Cardiac fibroblast (primary cell): ENCODE measurements around the gene FIGNL1.

Experiments used
- DNase-seq, 2 donors: peaks; one replicate each; pipeline versions ENCODE4 v3.0.0 to v3.0.0-alpha.2; 2010; ENCODE audit warnings: low read depth in 2 of 2
- H3K4me3 ChIP-seq, 2 donors: replicated peaks in 1 of 2; 1 replicate in 1 of 2; 2 replicates in 1 of 2; pipeline ENCODE4 v1.5.1; 2011; ENCODE audit warnings: low read depth in 2 of 2, low read length in 2 of 2, mild to moderate bottlenecking in 2 of 2, moderate library complexity in 1 of 2
- TF ChIP-seq, protein P1 (sequence below): IDR thresholded peaks from one replicate; pipeline ENCODE4 v1.5.1; 2011; ENCODE audit warnings: low read depth, mild to moderate bottlenecking, low read length, inconsistent platforms

The FIGNL1 gene

DNA sequence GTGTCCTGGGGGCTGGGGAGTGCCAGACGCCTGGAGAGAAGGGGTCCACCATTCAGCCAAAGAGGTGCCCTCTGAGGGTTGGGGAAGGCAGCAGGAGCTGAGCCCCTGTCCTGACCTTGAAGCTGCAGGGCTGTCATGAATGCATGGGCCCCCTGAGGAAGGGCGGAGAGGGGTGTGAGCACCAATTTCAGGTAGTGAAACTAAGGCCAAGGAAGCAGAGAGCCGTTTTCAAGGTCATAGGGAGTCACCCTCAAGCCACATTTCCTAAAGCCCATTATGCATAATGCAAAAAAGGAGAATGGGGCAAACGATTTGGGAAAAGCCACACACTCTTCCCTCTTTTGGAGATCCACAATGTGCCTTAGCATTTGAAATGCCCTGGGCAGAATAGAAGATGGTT lies 37.2 kb downstream of the FIGNL1 start:
- DNase-seq: no peak
- TF ChIP-seq, protein P1, sequence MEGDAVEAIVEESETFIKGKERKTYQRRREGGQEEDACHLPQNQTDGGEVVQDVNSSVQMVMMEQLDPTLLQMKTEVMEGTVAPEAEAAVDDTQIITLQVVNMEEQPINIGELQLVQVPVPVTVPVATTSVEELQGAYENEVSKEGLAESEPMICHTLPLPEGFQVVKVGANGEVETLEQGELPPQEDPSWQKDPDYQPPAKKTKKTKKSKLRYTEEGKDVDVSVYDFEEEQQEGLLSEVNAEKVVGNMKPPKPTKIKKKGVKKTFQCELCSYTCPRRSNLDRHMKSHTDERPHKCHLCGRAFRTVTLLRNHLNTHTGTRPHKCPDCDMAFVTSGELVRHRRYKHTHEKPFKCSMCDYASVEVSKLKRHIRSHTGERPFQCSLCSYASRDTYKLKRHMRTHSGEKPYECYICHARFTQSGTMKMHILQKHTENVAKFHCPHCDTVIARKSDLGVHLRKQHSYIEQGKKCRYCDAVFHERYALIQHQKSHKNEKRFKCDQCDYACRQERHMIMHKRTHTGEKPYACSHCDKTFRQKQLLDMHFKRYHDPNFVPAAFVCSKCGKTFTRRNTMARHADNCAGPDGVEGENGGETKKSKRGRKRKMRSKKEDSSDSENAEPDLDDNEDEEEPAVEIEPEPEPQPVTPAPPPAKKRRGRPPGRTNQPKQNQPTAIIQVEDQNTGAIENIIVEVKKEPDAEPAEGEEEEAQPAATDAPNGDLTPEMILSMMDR: no peak
- no peak overlapping the region for H3K4me3 ChIP-seq

DNA sequence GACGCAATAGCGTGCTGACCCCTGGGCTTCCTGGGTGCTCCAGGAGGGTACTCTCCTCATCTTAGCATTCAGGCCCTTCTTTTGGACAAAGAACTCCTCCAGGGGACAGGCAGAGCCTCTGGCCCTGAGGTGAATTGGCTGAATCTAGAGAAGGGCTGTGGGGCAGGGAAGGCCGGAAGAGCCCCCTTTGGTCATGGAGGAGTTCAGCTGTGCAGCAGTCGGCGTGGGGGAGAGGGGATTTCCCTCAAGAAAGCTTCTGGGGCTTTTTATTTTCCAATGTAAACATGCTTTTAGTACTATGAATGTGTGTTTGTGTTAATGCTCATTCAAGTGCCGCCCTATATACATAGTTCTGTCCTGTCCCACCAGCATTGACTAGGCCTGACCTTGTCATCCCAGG lies 38.8 kb downstream of the FIGNL1 start:
- DNase-seq: no peak
- H3K4me3 ChIP-seq: no peak overlapping the region
- TF ChIP-seq, protein P1: no peak

DNA sequence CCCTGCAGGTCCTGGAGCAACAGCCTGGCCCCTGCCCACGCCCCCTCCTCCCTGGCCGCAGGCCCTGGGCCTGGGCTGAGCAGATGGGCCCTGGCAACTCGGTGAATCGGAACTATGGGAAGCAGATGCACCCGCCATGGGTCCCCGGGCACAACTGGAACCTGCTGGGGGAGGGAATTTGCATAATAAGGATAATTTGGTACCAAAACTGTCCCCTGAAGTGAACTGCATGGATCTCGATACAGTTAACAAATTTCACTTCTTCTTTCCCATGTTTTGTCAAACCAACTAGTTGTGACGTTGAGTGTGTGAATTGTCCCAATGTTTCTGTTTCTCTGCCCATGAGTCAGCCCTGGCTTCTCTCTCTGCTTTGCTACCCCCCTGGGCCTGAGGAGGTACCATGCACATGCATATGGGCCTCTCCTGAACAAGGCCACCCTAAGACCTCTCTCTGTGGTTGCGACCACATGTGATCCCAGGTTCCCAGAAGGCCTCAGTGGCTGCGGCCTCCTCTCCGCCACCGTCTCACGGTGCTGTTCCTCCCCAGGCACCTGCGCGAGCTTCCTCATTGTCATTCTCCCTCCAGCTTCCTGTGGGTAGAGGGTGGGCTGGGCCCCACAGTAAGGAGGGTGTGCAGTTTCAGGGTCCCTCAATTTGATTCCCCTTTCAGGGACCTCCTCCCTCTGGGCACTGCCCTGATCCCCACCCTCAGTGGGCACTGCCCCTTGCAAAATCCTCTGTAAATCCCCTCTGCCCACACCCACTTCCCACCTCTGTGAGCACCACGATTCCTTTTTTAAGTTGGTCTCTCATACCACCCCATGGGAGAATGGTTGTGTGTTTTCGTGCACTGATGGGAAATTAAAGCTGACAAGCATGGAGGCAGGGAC lies 40.0 kb downstream of the FIGNL1 start:
- DNase-seq: no peak

DNA sequence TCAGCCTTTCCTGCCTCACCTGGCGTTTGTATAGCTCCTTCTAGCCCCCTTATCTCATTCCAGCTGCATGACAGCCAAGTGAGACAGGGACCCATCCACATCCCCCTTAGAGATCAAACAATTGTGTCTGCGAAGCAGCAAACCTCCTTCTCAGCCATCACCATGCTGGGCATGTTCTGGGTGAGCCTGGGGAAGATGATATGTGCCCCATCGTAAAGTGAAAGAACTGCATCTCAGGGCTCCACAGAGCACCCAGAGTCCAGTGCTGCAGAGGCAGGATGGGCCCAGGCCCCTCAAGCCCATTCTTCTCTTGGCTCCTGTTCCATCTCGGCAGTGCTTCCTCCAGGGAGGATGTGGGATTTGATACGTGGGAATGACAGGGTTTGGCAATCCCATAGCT lies 43.2 kb downstream of the FIGNL1 start:
- H3K4me3 ChIP-seq: no peak overlapping the region
- TF ChIP-seq, protein P1: no peak
- no peak for DNase-seq

More for the DNA sequence above, 40.0 kb downstream of the FIGNL1 start:
- TF ChIP-seq, protein P1: no peak
- no peak overlapping the region for H3K4me3 ChIP-seq

DNA sequence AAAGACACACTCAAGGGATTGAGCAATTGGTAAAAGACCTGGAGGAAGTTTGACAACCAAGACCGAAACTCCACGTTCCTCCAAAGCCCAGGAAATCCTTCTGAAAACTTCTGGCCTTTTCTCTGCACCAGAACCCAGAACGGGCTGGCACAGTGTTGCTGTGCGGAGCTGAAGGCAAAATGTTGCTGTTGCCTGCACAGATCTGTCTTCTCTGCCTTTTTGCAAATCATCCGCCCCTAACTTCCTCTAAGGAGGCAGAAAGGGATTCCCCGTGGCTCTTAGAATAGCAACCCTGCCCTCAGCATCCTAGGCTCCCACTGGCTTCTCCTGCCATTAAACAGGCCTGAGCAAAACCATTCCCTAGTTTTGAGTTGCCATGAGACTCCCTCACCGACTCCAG lies 44.9 kb downstream of the FIGNL1 start:
- TF ChIP-seq, protein P1: no peak
- H3K4me3 ChIP-seq: no peak overlapping the region

DNA sequence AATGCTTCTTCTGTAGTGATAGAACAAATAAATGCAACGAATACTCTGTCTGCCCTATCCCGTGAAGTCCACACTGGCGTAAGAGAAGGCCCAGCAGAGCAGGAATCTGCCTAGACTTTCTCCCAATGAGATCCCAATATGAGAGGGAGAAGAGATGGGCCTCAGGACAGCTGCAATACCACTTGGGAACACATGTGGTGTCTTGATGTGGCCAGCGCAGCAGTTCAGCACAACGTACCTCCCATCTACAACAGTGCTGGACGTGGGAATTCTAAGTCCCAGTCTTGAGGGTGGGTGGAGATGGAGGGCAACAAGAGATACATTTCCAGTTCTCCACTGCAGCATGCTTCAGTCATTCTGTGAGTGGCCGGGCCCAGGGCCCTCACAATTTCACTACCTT lies 45.8 kb downstream of the FIGNL1 start:
- no peak overlapping the region for H3K4me3 ChIP-seq
- DNase-seq: no peak
- TF ChIP-seq, protein P1: no peak

More for the DNA sequence above, 44.9 kb downstream of the FIGNL1 start:
- DNase-seq: no peak

DNA sequence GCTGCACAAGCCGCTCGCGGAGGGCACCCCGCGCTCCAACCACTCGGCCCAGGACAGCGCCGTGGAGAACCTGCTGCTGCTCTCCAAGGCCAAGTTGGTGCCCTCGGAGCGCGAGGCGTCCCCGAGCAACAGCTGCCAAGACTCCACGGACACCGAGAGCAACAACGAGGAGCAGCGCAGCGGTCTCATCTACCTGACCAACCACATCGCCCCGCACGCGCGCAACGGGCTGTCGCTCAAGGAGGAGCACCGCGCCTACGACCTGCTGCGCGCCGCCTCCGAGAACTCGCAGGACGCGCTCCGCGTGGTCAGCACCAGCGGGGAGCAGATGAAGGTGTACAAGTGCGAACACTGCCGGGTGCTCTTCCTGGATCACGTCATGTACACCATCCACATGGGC lies 50.0 kb downstream of the FIGNL1 start:
- TF ChIP-seq, protein P1: no peak
- no peak overlapping the region for H3K4me3 ChIP-seq
- DNase-seq: no peak
